ENCODE measurements around the gene JAK2.

The JAK2 gene

GRCh38 chr9:5110867-5111681, 126.0 kb downstream of the JAK2 start:
- TF ChIP-seq, protein P1, sequence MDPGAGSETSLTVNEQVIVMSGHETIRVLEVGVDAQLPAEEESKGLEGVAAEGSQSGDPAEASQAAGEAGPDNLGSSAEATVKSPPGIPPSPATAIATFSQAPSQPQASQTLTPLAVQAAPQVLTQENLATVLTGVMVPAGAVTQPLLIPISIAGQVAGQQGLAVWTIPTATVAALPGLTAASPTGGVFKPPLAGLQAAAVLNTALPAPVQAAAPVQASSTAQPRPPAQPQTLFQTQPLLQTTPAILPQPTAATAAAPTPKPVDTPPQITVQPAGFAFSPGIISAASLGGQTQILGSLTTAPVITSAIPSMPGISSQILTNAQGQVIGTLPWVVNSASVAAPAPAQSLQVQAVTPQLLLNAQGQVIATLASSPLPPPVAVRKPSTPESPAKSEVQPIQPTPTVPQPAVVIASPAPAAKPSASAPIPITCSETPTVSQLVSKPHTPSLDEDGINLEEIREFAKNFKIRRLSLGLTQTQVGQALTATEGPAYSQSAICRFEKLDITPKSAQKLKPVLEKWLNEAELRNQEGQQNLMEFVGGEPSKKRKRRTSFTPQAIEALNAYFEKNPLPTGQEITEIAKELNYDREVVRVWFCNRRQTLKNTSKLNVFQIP (CRISPR knock-in tag; IDR thresholded peaks at IDR 0.05; ENCODE audit: borderline replicate concordance, low read depth): no peak
- TF ChIP-seq ZFP3 (CRISPR knock-in tag; IDR thresholded peaks at IDR 0.05) (no peak), ZFP30 (CRISPR knock-in tag; IDR thresholded peaks at IDR 0.05) (no peak), PPARA (CRISPR knock-in tag; IDR thresholded peaks at IDR 0.05; ENCODE audit: borderline replicate concordance) (no peak), OSR1 (CRISPR knock-in tag; IDR thresholded peaks at IDR 0.05) (no peak), SNAI2 (CRISPR knock-in tag; IDR thresholded peaks at IDR 0.05) (no peak), RARB (CRISPR knock-in tag; IDR thresholded peaks at IDR 0.05) (no peak), ISL1 (CRISPR knock-in tag; IDR thresholded peaks at IDR 0.05) (no peak), ZC3H10 (CRISPR knock-in tag; IDR thresholded peaks at IDR 0.05) (no peak), GLIS3 (CRISPR knock-in tag; IDR thresholded peaks at IDR 0.05) (no peak), TSHZ2 (CRISPR knock-in tag; IDR thresholded peaks at IDR 0.05) (no peak), TOX (CRISPR knock-in tag; IDR thresholded peaks at IDR 0.05; ENCODE audit: borderline replicate concordance) (no peak), ARNTL (CRISPR knock-in tag; IDR thresholded peaks at IDR 0.05; ENCODE audit: borderline replicate concordance, low read depth) (no peak), ZNF8 (CRISPR knock-in tag; IDR thresholded peaks at IDR 0.05) (no peak), ZNF565 (CRISPR knock-in tag; conservative IDR thresholded peaks at IDR 0.05; ENCODE audit: low read depth) (no peak), ZNF70 (CRISPR knock-in tag; IDR thresholded peaks at IDR 0.05) (no peak)
- TF ChIP-seq, protein P2, sequence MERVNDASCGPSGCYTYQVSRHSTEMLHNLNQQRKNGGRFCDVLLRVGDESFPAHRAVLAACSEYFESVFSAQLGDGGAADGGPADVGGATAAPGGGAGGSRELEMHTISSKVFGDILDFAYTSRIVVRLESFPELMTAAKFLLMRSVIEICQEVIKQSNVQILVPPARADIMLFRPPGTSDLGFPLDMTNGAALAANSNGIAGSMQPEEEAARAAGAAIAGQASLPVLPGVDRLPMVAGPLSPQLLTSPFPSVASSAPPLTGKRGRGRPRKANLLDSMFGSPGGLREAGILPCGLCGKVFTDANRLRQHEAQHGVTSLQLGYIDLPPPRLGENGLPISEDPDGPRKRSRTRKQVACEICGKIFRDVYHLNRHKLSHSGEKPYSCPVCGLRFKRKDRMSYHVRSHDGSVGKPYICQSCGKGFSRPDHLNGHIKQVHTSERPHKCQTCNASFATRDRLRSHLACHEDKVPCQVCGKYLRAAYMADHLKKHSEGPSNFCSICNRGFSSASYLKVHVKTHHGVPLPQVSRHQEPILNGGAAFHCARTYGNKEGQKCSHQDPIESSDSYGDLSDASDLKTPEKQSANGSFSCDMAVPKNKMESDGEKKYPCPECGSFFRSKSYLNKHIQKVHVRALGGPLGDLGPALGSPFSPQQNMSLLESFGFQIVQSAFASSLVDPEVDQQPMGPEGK (CRISPR knock-in tag; IDR thresholded peaks at IDR 0.05; ENCODE audit: borderline replicate concordance): no peak
- TF ChIP-seq, protein P3, sequence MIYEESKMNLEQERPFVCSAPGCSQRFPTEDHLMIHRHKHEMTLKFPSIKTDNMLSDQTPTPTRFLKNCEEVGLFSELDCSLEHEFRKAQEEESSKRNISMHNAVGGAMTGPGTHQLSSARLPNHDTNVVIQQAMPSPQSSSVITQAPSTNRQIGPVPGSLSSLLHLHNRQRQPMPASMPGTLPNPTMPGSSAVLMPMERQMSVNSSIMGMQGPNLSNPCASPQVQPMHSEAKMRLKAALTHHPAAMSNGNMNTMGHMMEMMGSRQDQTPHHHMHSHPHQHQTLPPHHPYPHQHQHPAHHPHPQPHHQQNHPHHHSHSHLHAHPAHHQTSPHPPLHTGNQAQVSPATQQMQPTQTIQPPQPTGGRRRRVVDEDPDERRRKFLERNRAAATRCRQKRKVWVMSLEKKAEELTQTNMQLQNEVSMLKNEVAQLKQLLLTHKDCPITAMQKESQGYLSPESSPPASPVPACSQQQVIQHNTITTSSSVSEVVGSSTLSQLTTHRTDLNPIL (CRISPR knock-in tag; IDR thresholded peaks at IDR 0.05; ENCODE audit: low read depth): no peak
- TF ChIP-seq, protein P4, sequence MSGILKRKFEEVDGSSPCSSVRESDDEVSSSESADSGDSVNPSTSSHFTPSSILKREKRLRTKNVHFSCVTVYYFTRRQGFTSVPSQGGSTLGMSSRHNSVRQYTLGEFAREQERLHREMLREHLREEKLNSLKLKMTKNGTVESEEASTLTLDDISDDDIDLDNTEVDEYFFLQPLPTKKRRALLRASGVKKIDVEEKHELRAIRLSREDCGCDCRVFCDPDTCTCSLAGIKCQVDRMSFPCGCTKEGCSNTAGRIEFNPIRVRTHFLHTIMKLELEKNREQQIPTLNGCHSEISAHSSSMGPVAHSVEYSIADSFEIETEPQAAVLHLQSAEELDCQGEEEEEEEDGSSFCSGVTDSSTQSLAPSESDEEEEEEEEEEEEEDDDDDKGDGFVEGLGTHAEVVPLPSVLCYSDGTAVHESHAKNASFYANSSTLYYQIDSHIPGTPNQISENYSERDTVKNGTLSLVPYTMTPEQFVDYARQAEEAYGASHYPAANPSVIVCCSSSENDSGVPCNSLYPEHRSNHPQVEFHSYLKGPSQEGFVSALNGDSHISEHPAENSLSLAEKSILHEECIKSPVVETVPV (CRISPR knock-in tag; IDR thresholded peaks at IDR 0.05): no peak
- no peak for ATAC-seq

- TF ChIP-seq ISL1 (CRISPR knock-in tag; IDR thresholded peaks at IDR 0.05) (no peak), TOX (CRISPR knock-in tag; IDR thresholded peaks at IDR 0.05; ENCODE audit: borderline replicate concordance) (no peak), TCF4 (CRISPR knock-in tag; IDR thresholded peaks at IDR 0.05; ENCODE audit: borderline replicate concordance) (no peak), ZNF70 (CRISPR knock-in tag; IDR thresholded peaks at IDR 0.05) (no peak), ZFP30 (CRISPR knock-in tag; IDR thresholded peaks at IDR 0.05) (no peak), ZC3H10 (CRISPR knock-in tag; IDR thresholded peaks at IDR 0.05) (no peak), ZNF565 (CRISPR knock-in tag; conservative IDR thresholded peaks at IDR 0.05; ENCODE audit: low read depth) (no peak), ARNTL (CRISPR knock-in tag; IDR thresholded peaks at IDR 0.05; ENCODE audit: borderline replicate concordance, low read depth) (no peak), PPARA (CRISPR knock-in tag; IDR thresholded peaks at IDR 0.05; ENCODE audit: borderline replicate concordance) (no peak), RARB (CRISPR knock-in tag; IDR thresholded peaks at IDR 0.05) (no peak)
- TF ChIP-seq, protein P1 (CRISPR knock-in tag; IDR thresholded peaks at IDR 0.05; ENCODE audit: borderline replicate concordance, low read depth): no peak
- TF ChIP-seq, protein P2 (CRISPR knock-in tag; IDR thresholded peaks at IDR 0.05; ENCODE audit: borderline replicate concordance): no peak
- ATAC-seq: no peak
Measured at GRCh38 chr9:5111696-5112095, 126.6 kb downstream of the JAK2 start.
